ENCODE data around the gene SEPTIN7.

DNA sequence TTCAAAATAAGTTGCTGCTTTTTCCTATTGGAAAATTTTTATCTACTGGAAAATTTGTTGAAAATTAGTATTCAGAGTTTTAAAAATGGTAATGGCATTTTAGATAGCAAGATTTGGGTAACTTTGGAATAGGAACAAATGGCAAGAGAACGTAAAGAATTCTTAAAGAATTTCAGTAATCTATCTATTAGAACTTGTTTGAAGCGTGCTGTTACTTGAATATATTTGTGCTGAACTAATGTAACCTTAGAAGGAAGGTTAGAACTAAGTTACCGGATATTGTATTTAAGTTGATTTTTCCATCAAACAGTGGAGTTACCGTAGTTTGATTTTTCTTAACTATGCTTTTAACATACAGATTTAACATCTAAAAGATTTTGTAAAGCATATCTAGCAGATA lies 25.9 kb downstream of the SEPTIN7 start:
- TF ChIP-seq, protein P1, sequence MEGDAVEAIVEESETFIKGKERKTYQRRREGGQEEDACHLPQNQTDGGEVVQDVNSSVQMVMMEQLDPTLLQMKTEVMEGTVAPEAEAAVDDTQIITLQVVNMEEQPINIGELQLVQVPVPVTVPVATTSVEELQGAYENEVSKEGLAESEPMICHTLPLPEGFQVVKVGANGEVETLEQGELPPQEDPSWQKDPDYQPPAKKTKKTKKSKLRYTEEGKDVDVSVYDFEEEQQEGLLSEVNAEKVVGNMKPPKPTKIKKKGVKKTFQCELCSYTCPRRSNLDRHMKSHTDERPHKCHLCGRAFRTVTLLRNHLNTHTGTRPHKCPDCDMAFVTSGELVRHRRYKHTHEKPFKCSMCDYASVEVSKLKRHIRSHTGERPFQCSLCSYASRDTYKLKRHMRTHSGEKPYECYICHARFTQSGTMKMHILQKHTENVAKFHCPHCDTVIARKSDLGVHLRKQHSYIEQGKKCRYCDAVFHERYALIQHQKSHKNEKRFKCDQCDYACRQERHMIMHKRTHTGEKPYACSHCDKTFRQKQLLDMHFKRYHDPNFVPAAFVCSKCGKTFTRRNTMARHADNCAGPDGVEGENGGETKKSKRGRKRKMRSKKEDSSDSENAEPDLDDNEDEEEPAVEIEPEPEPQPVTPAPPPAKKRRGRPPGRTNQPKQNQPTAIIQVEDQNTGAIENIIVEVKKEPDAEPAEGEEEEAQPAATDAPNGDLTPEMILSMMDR (IDR thresholded peaks at IDR 0.05; ENCODE audit: low read depth, low read length): no peak
- no peak for TF ChIP-seq EZH2phosphoT487 (IDR thresholded peaks at IDR 0.05; ENCODE audit: low read depth)

All from OCI-LY3 (cell line).